IPS-11a (cell line): Measurements from ENCODE around the gene DPEP3.
A peak's percentile ranks its signal among the peaks of the same experiment; 100 is the strongest.
"Not testable (repeated sequence)": the region's sequence is repeated elsewhere in the genome, so short reads cannot be mapped to it uniquely, and the experiment has no call there.

Experiments used
- H3K4me3 ChIP-seq: one replicate; pipeline ENCODE4 v1.5.1; 2013; ENCODE audit warnings: low read depth, low read length, control low read depth

Gene DPEP3

GRCh38 chr16:67945392-67945933, 34.8 kb downstream of the DPEP3 start:
- no peak overlapping the region for H3K4me3 ChIP-seq

DNA sequence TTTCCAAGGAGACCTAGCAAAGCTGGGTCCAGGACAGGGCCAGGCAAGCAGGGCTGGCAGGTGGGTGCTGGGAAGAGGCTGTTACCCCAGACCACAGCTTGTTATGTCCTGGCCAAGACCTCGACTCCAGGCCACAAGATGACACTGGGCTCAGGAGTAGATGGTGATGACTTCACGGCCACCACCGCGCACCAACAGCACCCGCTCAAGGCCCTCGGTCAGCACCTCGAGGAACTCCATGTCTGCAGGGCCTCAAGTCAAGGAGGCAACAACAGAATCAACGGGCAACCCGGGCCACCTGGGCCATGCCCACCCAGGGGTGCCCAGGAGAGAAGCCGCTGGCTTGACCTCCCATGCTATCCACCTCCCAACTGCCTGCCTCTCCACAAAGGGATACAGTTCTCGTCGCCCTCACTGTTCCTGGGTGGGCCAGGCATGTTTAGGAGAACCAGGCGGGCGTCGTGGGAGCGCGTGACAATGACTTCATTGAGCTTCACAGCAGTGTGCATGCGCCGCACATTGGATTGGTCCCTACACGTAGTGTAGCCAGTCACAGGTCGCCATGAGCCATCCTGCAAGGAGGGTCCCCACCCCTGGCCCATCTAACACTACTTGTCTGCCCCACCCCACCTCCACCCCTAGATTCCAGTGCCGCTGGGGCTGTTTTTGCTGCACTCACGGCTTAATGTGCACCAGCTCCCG, 35.5 kb downstream of the DPEP3 start:
- no peak overlapping the region for H3K4me3 ChIP-seq

GRCh38 chr16:67943619-67944504, 36.4 kb downstream of the DPEP3 start, which contains the start of gene LCAT:
LCAT (minus strand) TSS chr16:67944120; CDS start chr16:67944101, 19 bp downstream.
- H3K4me3 ChIP-seq, result no peak within 1 kb of the TSS

- no peak overlapping the region for H3K4me3 ChIP-seq
These were observed 37.1 kb downstream of the DPEP3 start for GRCh38 chr16:67943256-67943618.

- no peak overlapping the region for H3K4me3 ChIP-seq
These were observed 37.6 kb downstream of the DPEP3 start for GRCh38 chr16:67942510-67943255.

- no peak overlapping the region for H3K4me3 ChIP-seq
These were observed 38.1 kb downstream of the DPEP3 start for GRCh38 chr16:67942200-67942509.

- H3K4me3 ChIP-seq, result no peak overlapping the region
These were observed 38.7 kb downstream of the DPEP3 start for GRCh38 chr16:67941469-67942199.

DNA sequence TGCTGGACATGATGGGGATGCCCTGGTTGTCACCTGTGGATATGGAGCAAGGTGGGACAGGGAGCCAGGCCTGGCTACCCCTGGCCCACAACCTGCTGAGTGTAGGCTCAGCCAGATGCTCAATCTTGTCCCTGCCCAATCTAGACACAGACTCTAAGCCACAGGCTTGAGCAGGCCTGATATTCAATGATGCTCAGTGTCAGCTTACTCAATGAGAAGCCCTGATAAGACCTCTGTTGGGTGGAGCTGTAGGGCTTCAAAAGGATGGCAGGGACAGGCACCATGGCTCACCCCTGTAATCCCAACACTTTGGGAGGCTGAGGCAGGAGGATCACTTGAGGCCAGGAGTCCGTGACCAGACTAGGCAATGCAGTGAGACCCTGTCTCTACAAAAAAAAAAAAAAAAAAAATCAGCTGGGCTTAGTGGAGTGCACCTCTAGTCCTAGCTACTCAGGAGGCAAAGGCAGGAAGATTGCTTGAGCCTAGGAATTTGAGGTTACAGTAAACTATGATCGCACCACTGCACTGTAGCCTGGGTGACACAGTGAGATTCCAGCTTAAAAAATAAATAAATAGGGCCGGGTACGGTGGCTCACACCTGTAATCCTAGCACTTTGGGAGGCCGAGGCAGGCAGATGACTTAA, 39.7 kb downstream of the DPEP3 start:
- H3K4me3 ChIP-seq, result no peak overlapping the region

DNA sequence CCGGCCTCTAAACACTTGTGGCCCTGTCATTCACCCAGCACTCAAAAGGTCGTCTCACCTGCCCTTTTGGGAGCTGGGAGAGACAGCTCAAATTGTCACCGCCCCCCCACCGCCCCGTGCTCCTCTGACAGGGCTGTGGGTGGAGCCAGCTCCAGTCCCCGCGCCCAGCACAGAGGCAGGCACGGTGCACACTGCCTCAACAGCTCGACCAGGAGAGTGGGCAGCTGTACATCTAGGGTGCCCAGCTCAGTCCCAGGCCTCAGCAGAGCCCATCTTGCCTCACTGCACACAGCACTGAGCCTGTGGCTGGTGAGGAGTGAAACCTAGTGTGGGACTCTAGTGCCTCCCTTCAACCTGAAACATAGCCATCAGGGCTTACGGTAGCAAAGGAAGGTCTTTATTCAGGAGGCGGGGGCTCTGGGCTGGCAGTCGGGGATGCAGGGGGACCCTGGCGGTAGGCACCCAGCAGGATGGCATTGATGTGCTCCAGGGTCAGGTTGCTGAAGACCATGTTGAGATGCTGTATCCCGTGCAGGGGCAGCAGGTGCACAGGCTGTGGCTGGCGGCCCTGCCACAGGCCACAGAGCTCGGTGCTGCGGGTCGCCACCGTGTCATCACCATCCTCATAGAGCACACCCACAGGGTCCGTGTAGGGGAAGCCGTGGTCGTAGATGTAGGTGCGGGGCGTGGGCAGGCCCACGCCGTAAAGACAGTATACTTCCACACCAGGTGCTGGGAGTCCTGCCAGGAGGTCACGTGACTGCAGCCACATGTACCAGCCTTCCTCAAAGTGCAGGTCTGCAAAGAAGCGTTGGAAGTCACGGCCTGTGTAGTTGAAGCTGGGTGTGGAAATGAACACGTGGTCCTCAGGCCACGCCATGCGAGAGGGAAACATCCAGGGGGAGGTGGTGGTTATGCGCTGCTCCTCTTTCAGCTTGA, 40.5 kb downstream of the DPEP3 start:
- H3K4me3 ChIP-seq, result no peak overlapping the region

DNA sequence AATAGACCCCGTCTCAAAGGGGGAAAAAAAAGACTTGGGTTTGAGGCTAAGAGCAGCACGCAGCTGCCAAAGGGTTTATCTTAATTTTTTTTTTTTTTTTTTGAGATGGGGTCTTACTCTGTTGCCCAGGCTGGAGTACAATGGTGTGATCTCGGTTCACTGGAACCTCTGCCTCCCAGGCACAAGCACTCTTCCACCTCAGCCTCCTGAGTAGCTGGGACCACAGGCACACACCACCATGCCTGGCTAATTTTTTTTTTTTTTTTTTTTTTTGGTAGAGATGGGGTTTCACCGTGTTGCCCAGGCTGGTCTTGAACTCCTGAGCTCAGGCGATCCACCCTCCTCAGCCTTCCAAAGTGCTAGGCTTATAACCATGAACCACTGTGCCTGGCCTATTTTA, 42.6 kb downstream of the DPEP3 start:
- H3K4me3 ChIP-seq, result not testable (repeated sequence)

- H3K4me3 ChIP-seq, result peak overlapping the region; percentile 83
These were observed 43.3 kb downstream of the DPEP3 start for GRCh38 chr16:67936880-67937605.

DNA sequence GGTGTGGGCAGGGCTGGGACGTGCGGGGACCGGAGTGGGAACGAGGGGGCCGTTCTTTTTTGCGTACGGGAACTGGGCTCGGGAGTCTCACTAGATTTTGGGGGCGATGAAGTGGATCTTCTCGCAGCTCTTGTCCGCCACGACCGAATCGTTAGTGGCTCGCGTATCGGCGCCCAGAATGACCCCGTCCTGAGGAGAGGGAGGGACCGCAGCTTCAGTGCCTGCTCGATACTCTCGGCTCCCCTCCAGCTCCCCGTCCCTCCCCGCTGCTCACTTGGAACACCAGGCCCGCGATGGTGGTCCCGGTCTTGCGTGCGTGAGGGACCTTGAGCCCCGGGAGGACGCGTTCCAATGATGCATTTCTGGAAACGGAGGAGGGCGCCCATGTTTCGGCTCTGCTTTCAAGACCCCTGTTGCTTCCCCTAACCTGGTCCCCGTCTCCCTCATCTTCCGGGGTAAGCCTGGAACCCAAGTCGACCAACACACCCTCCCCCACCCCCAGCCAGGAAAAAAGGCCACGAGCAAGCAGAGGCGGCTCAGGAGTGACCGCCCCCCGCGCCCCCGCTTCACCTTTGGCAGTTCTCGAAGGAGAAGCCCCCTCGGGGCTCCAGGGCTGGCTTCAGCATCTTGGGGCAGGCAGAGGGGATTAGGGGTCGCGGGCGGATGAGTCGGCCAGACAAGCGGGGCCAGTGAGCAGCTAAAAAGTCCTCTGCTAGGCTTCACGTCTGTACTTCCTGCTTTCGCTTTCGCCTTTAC, 44.0 kb downstream of the DPEP3 start, which contains the start of gene PSMB10:
Gene PSMB10, minus strand, starts transcription at position 727 of the 756 bp plus-strand sequence. Its CDS starts 101 bp downstream, at position 626.
- H3K4me3 ChIP-seq, result peak within 1 kb of the TSS; percentile 83

- H3K4me3 ChIP-seq, result peak overlapping the region; percentile 83
These were observed 44.7 kb downstream of the DPEP3 start for GRCh38 chr16:67935402-67936123.

- H3K4me3 ChIP-seq, result peak overlapping the region; percentile 83
These were observed 45.2 kb downstream of the DPEP3 start for GRCh38 chr16:67935101-67935401.

DNA sequence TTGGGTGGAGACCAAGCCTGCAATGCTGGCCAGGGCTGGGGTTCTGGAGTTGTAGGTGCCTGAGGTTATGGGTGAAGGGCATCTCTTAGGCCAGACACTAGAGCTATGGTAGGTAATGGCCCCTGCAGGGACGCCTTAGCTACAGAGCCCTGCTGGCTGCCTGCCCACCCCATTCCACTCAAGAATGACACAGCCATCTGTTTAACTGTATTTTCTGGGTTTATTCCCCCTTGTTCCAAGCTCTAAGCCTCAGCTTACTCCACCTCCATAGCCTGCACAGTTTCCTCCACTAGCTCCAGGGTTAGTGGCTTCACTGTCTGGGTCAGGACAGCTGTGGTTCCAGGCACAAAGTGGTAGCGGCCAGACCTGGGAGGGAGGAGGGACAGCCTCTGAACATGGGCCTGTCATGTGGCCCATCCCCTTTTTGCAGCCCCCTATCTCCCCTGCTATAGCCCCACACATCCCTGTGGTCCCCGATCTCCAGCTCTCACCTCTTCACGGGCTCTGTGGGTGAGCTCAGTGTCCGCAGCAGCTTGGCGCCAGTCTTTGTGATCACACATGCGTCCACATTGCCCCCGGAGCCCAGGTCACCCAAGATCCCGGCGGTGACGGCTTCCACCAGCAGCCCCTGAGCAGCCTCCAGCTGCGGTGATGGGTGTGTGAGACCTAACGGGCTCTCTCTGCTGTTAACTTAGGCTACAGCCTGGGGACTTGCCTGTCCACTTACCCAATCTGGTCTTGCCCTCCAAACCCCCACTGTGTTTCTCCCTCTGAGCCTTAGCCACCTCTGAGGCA, 45.8 kb downstream of the DPEP3 start:
- peak overlapping the region; percentile 83 for H3K4me3 ChIP-seq

- no peak overlapping the region for H3K4me3 ChIP-seq
These were observed 46.5 kb downstream of the DPEP3 start for GRCh38 chr16:67933805-67934204.
